Measurements from ENCODE around the gene AFF2.
"Not testable (repeated sequence)": the region's sequence is repeated elsewhere in the genome, so short reads cannot be mapped to it uniquely, and the experiment has no call there.

The AFF2 gene

GRCh38 chrX:148649145-148649795 is 148.9 kb downstream of the AFF2 start:
- DNase-seq, result no peak

GRCh38 chrX:148658115-148658730 is 157.8 kb downstream of the AFF2 start:
- no peak for DNase-seq

GRCh38 chrX:148659481-148659880 is 159.1 kb downstream of the AFF2 start:
- DNase-seq, result no peak

- DNase-seq, result no peak
Measured at GRCh38 chrX:148661035-148661434, 160.6 kb downstream of the AFF2 start.

GRCh38 chrX:148662014-148662413 is 161.6 kb downstream of the AFF2 start:
- DNase-seq, result no peak

- DNase-seq, result no peak
Measured at GRCh38 chrX:148664171-148664570, 163.8 kb downstream of the AFF2 start.

GRCh38 chrX:148664995-148665394 is 164.6 kb downstream of the AFF2 start:
- DNase-seq, result peak; percentile 0

- DNase-seq, result not testable (repeated sequence)
Measured at GRCh38 chrX:148669175-148669574, 168.8 kb downstream of the AFF2 start.

- no peak for DNase-seq
Measured at GRCh38 chrX:148670277-148670676, 169.9 kb downstream of the AFF2 start.

- DNase-seq, result no peak
Measured at GRCh38 chrX:148672517-148672916, 172.1 kb downstream of the AFF2 start.

- DNase-seq, result no peak
Measured at GRCh38 chrX:148681605-148682004, 181.2 kb downstream of the AFF2 start.

- no peak for DNase-seq
Measured at GRCh38 chrX:148682206-148682605, 181.8 kb downstream of the AFF2 start.

GRCh38 chrX:148691456-148691855 is 191.0 kb downstream of the AFF2 start:
- DNase-seq, result no peak

GRCh38 chrX:148695255-148695654 is 194.8 kb downstream of the AFF2 start:
- no peak for DNase-seq

GRCh38 chrX:148698221-148698620 is 197.8 kb downstream of the AFF2 start:
- no peak for DNase-seq

GRCh38 chrX:148700021-148700420 is 199.6 kb downstream of the AFF2 start:
- DNase-seq, result no peak

- no peak for DNase-seq
Measured at GRCh38 chrX:148713981-148714380, 213.6 kb downstream of the AFF2 start.

GRCh38 chrX:148715361-148715760 is 214.9 kb downstream of the AFF2 start:
- no peak for DNase-seq

GRCh38 chrX:148722966-148723365 is 222.5 kb downstream of the AFF2 start:
- no peak for DNase-seq

GRCh38 chrX:148723551-148723950 is 223.1 kb downstream of the AFF2 start:
- no peak for DNase-seq

- no peak for DNase-seq
Measured at GRCh38 chrX:148728901-148729300, 228.5 kb downstream of the AFF2 start.

GRCh38 chrX:148732743-148733142 is 232.3 kb downstream of the AFF2 start:
- no peak for DNase-seq

- no peak for DNase-seq
Measured at GRCh38 chrX:148741441-148741840, 241.0 kb downstream of the AFF2 start.

- no peak for DNase-seq
Measured at GRCh38 chrX:148755111-148755510, 254.7 kb downstream of the AFF2 start.

- no peak for DNase-seq
Measured at GRCh38 chrX:148763896-148764295, 263.5 kb downstream of the AFF2 start.
